ENCODE data around the gene LRRC8D.
"Not testable (repeated sequence)": the region's sequence is repeated elsewhere in the genome, so short reads cannot be mapped to it uniquely, and the experiment has no call there.

The LRRC8D gene

DNA sequence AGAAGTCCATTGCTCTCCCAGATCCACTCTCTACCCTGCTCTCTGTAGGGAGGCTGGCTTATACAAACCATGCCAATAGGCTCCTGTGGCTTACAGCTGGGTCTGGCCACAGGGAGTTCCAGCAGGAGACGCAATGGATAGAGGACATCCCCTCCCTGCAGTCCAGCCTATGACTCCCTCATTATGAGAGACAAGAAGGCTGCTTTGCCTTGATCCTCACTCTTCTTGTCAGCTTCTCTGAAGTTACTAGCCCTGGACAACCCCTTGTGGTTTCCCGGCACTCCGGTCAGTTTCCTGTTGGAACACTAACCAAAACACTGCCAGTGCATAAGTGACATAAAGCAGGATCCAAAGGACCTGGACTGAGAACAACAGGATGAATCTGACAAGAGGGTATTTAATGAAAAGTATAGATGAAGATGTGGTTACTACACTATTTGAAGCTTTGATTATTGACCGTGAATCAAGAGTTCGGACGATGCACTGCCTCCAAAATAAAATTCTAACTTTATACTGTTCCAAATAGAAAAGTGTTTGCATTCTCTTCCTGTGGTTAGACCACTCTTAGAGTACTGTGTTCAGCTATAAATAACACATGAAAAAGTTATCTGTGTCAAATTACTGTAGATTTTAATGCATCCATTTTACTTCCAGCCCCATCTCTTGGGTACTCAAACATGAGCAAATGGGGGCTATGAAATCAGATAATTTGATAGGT is 141.4 kb downstream of the LRRC8D start:
- no peak for DNase-seq (ENCODE audit: low spot score)

DNA sequence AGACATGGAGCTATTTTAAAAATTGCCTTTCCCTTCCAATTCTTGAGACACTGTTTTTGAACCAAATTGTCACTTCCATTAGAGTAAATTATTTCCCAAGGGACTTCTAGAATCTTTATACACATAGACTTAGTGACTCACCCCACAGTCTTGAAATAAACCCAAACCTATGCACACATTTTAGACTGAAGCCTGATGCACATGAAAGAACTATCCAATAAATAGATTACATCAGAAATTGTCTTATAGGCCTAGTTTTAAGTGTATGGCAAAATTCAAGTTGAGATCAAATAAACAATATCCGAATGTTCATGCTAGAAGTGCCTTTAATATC is 141.9 kb downstream of the LRRC8D start:
- DNase-seq (ENCODE audit: low spot score) = no peak

DNA sequence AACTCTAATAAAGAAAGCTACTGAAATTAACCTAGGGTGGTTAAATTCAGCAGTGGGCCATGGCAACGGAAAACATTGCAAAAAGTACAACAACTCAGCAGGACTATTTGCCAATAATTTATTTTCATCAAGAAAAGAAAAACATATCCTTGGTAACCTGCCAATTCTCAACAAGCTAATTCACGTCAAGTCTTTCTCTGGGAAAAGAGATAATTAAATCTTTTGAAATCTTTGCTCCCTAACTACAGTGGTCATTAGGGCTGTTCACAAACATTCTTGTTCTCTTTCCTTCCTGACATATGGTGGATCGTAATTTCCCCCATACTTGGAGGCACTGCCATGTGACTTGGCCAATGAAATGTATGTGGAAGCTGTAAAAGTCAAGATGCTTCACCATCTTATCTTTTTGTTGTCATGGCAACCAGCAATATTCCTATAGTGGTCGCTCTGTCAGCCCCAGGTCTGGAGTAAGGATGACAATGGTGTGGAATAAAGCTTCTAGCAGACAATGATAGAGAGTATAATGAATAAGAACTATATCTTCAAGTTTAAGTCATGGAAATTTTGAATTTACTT is 144.4 kb downstream of the LRRC8D start:
- no peak for DNase-seq (ENCODE audit: low spot score)

DNA sequence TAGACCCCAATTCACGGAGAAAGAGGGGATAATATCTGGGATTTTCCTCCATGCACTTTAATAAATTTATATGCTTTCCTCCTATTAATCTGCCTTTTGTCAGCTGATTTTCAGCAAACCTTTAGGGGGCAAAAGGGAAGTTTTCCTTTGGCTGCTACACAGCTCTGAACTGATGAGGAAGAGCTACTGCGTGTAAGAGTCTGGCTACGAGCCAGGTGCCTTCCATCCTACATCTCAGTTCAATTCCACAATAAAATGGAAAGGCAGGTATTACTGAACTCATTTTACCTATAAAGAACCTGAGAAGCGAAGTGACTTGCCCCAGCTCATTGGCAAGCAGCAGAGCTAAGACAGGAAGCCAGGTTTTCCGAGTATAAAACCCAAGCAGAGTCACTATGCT is 145.8 kb downstream of the LRRC8D start:
- DNase-seq (ENCODE audit: low spot score) = no peak

DNA sequence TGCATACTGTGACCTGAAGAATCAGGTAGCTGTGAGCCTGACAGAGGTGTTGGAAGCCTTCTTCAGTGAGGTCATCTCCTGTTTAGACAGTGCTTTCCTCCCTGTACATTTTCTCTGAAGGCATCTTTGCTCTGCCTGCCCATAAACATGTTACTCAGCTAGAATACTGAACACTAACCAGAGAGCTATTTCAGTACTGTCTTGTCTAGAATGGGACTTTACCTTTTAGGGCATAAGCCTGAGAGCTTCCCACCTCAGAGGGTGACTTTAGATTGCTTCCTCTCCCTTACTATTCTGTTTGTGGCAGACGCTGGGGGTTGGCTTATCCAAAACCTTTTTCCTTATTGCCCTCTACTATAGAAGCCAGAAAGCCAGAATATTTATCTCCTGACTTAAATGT is 150.8 kb downstream of the LRRC8D start:
- no peak for DNase-seq (ENCODE audit: low spot score)

DNA sequence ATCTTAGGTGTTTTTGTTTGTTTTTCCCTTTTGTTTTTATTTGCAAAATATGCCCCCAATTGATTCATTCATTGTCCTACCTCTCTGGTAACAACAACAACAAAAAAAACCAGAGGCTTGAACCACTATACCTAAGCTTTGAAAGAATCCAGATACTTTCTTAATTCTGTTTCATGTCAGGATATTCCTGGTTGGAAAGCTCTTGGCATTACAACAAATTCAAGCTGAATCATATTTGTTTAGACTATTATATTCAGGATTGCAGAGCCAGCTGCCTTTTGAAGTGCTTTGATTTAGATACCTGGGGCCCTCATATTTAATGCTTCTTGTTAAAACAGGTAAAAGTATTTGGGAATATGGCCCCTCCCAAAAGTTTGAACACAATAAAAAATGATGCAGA is 151.2 kb downstream of the LRRC8D start:
- no peak for DNase-seq (ENCODE audit: low spot score)

DNA sequence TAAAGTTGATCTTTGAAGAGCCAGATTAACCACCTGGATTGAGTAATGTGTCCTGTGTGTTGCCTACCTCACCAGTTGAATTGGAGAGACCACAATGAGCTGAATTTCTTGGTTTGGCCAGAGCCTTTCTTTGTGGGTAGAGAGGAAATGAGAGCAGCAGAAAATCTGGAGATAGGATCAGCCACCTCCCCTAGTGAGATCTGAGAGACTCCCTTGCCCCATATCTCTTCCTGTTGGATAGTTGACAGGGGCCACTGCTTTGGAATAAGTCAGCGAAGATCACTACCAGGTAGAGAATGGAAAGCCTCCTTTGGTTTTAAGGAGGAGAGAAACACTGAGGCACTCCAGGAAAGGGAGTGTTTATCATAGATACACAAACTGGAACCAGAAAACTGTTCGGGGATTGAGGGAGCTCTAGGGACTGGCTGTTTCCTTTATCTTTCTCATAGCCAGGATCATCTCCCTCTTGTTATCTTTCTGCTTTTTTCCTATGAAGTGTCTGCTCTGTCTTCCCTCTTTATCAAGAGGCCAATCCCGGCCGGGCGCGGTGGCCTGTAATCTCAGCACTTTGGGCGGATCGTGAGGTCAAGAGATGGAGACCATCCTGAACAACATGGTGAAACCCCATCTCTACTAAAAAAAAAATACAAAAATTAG is 152.8 kb downstream of the LRRC8D start:
- DNase-seq (ENCODE audit: low spot score) = no peak

DNA sequence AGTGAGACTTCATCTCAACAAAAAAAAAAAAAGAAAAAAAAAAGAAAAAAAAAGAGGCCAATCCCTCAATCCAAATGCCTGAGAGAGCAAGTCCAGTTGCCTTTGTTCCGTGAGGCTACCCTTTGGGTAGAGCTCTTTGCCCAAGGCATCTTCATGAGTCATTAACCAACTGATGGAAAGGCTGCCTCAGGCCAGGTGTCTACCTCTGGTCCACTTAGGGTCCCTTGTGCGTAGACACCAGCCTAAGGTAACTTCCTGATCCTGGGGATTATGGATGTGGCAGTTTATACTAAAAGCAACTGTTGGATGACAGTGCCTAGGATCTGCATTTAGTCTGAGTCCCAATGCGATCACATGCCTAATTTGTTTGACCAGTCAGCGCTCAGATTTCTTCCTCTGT is 153.4 kb downstream of the LRRC8D start:
- no peak for DNase-seq (ENCODE audit: low spot score)

DNA sequence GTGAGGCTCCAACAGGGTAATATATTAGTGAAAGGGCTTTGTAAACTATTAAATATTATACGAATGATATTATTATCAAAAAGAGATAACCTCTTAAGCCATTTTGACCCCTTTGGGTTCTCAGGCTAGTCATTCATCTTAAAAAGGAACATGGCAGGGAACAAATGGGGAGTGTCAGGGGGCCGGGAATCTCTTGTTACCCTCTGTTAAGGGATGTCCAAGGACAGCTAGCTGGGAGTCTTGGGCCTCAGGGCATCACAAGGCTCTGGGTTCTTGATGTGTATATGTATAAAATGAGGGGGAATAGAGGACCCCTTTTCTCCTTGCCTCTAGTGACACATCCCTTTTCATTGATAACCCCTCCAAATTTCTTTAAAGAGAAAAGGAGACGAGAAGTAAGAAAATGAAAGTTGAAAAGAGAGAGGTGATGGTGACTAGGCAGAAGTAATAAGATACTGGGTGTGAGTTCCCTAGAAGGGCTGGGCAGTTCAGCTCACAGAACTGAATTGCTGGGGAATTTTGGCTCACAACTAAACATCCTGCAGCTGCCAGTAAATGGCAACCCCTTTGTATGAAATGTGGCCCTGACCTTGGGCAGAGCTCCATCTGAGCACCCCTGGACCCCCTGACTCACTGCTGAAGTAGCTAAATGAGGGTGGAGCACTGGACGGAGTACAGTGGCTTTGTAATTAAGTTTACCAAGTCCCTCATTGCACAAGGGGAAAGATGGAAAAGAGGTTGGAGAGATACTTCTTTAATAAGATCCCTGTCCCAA is 154.1 kb downstream of the LRRC8D start:
- DNase-seq (ENCODE audit: low spot score) = no peak

DNA sequence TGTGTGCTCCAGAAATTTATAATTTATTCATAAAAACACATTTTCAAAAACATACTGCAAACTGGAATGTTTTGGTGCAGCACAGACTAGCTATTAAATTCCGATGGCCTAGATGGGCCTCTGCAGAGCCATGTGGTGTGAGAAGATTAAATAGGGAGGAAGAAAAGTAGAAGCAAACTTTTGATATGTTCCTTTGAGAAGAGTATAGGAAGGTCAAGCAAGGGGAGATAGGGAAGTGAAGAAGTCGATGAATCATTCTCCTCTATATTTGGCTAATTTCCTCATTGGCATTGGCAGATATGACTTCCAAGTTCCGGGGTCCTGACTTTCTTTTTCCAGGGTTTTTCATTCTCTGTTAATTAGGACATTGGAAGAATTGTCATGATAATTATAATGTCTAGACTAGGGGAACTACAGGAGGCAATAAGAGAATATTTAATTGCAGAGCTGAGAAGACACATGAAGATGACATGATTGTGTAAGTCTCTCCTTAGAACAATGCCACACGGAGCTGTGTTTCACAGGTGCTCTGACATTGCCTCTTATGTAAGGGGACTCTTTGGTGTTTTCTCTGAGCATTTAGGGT is 154.8 kb downstream of the LRRC8D start:
- no peak for DNase-seq (ENCODE audit: low spot score)

DNA sequence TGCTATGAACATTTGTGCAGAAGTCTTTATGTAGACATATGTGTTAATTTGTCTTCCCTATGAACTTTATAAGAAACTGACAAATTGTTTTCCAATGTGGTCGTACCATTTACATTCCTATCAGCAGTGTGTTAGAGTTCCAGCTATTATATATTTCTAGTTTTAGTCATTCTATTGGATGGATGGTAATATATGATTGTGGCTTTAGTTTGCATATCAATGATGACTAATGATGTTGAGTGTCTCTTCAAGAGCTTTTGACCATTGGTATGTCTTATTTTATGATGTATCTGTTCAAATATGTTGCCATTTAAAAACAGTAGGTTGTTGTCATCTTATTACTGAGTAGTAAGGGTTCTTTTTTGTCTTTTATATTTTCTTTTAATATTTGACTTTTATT is 157.9 kb downstream of the LRRC8D start:
- no peak for DNase-seq (ENCODE audit: low spot score)

DNA sequence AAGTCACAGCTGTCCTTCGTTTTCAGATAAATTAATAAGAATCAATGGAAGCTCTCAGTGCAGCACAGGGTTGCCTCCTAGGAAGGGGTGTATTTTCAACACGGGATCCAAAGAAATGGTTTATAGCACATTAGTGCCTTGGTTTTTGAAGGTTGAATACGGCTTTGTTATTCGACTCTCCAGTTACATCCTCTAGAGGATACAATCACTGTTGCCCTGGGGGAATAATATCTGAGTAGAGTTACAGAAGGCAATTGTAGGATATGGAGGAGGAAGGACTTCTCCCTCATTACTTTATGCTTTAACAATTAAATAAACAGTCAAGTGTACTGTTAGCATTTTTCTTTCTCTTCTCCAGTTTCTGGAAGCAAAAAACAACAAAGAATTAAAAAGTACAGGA is 159.8 kb downstream of the LRRC8D start:
- DNase-seq (ENCODE audit: low spot score) = no peak

DNA sequence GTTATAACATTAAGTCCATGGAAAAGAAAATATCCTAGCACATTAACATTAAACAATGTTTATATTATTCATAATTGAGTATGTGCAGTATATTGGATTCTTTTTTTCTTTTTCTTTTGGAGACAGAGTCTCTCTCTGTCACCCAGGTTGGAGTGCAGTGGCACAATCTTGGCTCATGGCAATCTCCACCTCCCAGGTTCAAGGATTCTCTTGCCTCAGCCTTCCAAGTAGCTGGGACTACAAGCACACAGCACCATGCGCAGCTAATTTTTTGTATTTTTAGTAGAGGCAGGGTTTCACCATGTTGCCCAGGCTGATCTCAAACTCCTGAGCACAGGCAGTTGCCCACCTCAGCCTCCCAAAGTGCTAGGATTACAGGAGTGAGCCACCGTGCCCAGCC is 162.0 kb downstream of the LRRC8D start:
- not testable (repeated sequence) for DNase-seq (ENCODE audit: low spot score)

DNA sequence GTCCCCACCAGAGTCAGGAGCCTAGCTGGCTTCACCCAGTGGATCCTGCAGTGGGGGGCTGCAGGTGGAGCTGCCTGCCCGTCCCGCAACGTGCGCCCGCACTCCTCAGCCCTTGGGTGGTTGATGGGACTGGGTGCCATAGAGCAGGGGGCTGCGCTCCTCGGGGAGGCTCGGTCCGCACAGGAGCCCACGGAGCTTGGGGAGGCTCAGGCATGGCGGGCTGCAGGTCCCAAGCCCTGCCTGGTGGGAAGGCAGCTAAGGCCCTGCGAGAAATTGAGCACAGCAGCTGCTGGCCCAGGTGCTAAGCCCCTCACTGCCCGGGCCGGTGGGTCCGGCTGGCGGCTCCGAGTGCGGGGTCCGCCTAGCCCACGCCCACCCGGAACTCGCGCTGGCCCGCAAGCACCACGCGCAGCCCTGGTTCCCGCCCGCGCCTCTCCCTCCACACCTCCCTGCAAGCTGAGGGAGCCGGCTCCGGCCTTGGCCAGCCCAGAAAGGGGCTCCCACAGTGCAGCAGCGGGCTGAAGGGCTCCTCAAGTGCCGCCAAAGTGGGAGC is 163.8 kb downstream of the LRRC8D start:
- DNase-seq (ENCODE audit: low spot score) = not testable (repeated sequence)

DNA sequence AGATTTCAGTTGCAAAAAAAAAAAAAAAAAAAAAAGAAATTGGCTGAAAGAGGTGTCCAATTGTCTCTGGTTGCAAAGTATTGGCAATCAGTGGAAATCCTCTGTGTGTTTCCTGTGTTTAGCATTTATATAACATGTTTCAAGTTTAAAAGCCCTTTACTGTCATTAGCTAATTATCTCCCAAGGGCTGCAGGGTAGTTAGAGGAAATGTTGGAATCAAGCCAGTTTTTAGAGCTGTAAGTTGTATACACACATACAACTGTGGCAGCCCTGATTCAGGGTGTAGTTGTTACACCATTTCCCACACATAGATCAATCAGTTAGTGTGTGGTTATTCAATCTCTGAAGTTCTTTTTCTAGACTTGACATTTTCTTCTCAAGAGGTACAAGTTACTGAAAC is 165.2 kb downstream of the LRRC8D start:
- DNase-seq (ENCODE audit: low spot score) = no peak
